K562 (cell line): Measurements from ENCODE around the gene DCAF10. TPM values are rescaled to one million over a fixed set of nuclear protein-coding genes. Genes with fewer than 3 reads are reported as not detected.
A peak's percentile ranks its signal among the peaks of the same experiment; 100 is the strongest.

Experiments used
- ATAC-seq: fragments of 200-7000 bp; cut with Tn5 transposase; 3 replicates; pipeline ENCODE4 v1.9.1; 2020; ENCODE audit warnings: moderate library complexity
- BruUV-seq: library from RNA; stranded (reverse); fragments of 400-500 nt; replicated peaks from 2 replicates; lab custom pipeline; 2021; lab: Mats Ljungman, UMichigan
- CTCF ChIA-PET: fragments of 300-600 bp; formaldehyde crosslinking; extraction: SDS; loops from one replicate; lab custom pipeline; 2021; ENCODE audit warnings: low intra/inter-chr PET ratio; lab: Yijun Ruan, JAX
- POLR2A ChIA-PET: fragments of 300-600, 350-650 bp; sonication (Branson Sonifier 250); formaldehyde crosslinking; extraction: SDS; loops from one replicate; lab custom pipeline; 2021; ENCODE audit warnings: antibody characterized with exemption, inconsistent platforms; lab: Yijun Ruan, JAX
- DNase-seq, 4 experiments: peaks; one replicate each; pipeline versions ENCODE4 v3.0.0 to v3.0.0-alpha.2; 2011 to 2018; ENCODE audit warnings: low spot score in 3 of 4, mixed read lengths in 3 of 4; ENCODE audit errors: extremely low read depth in 1 of 4
- FAIRE-seq: peaks from 2 replicates; lab custom pipeline; 2011; peaks lifted over from hg19 to GRCh38; lab: Jason Lieb, UNC
- H2AFZ ChIP-seq: 2 replicates; pipeline ENCODE4 v1.6.0; 2011; ENCODE audit warnings: low read depth, low read length, control low read depth, inconsistent platforms
- H3K27ac ChIP-seq: fragments of 200-600 bp; 3 replicates; pipeline ENCODE4 v1.8.0; 2011; ENCODE audit warnings: low read depth, mild to moderate bottlenecking, control low read depth, inconsistent platforms, low read length, moderate library complexity, mixed read lengths; ENCODE audit errors: extremely low read depth
- H3K27me3 ChIP-seq, 2 experiments: fragments of 300-600 bp in 1 of 2; 2 replicates in 1 of 2; 3 replicates in 1 of 2; pipeline versions ENCODE4 v1.6.0 to v1.8.0; 2011; ENCODE audit warnings: inconsistent platforms in 2 of 2, low read length in 2 of 2, mild to moderate bottlenecking in 1 of 2, mixed read lengths in 1 of 2, moderate library complexity in 1 of 2; ENCODE audit not compliant: control insufficient read depth in 2 of 2, insufficient read depth in 2 of 2
- H3K36me3 ChIP-seq: fragments of 300-600 bp; 3 replicates; pipeline ENCODE4 v1.8.0; 2011; ENCODE audit warnings: mild to moderate bottlenecking, low read length, inconsistent platforms; ENCODE audit not compliant: control insufficient read depth, insufficient read depth
- H3K4me1 ChIP-seq, 2 experiments: fragments of 200-600 bp in 1 of 2; replicated peaks in 1 of 2; 2 replicates in 1 of 2; 3 replicates in 1 of 2; pipeline versions ENCODE4 v1.5.1 to v1.8.0; 2011; ENCODE audit warnings: inconsistent platforms in 2 of 2, low read length in 2 of 2, mild to moderate bottlenecking in 1 of 2, mixed read lengths in 1 of 2, moderate library complexity in 1 of 2; ENCODE audit not compliant: control insufficient read depth in 2 of 2, insufficient read depth in 2 of 2
- H3K4me2 ChIP-seq: 2 replicates; pipeline ENCODE4 v1.6.1; 2011; ENCODE audit warnings: low read length, control low read depth, inconsistent platforms, mixed read lengths; ENCODE audit not compliant: insufficient read depth
- H3K4me3 ChIP-seq: fragments of 200-600 bp; sonication (generic), shearing (Covaris generic); 2 replicates; pipeline ENCODE4 v1.5.1; 2016; ENCODE audit warnings: control low read depth, inconsistent platforms
- H3K79me2 ChIP-seq: fragments of 200-600 bp; 3 replicates; pipeline ENCODE4 v1.8.0; 2011; ENCODE audit warnings: low read length, inconsistent platforms; ENCODE audit not compliant: control insufficient read depth, insufficient read depth
- H3K9ac ChIP-seq, 2 experiments: 2 replicates each; pipeline versions ENCODE4 v1.6.0 to v1.6.1; 2011; ENCODE audit warnings: low read depth in 2 of 2, low read length in 2 of 2, control low read depth in 1 of 2, inconsistent platforms in 1 of 2, mild to moderate bottlenecking in 1 of 2, mixed read lengths in 1 of 2; ENCODE audit not compliant: insufficient read depth in 1 of 2
- H3K9me1 ChIP-seq: one replicate; pipeline ENCODE4 v1.6.0; 2011; ENCODE audit warnings: inconsistent platforms, mild to moderate bottlenecking, low read length, moderate library complexity; ENCODE audit not compliant: control insufficient read depth, insufficient read depth
- H3K9me3 ChIP-seq: replicated peaks from 2 replicates; pipeline ENCODE4 v1.5.1; 2011; ENCODE audit warnings: low read depth, low read length, inconsistent platforms; ENCODE audit not compliant: control insufficient read depth, insufficient read depth
- H4K20me1 ChIP-seq: replicated peaks from 2 replicates; pipeline ENCODE4 v1.6.1; 2011; ENCODE audit warnings: low read length, inconsistent platforms, mixed read lengths; ENCODE audit not compliant: control insufficient read depth, insufficient read depth
- BRF1 ChIP-seq: IDR thresholded peaks from 3 replicates; pipeline ENCODE4 v1.6.1; 2011; ENCODE audit warnings: borderline replicate concordance, mild to moderate bottlenecking; ENCODE audit not compliant: insufficient read length; ENCODE audit errors: extremely low read depth
- CCAR2 ChIP-seq: fragments of 200-400 bp; formaldehyde crosslinking; IDR thresholded peaks from 2 replicates; pipeline ENCODE4 v1.6.1; 2017; ENCODE audit warnings: mild to moderate bottlenecking, low read depth, low read length
- CEBPB ChIP-seq: fragments of 450-650 bp; IDR thresholded peaks from 2 replicates; pipeline ENCODE4 v1.6.1; 2016; ENCODE audit warnings: missing genetic modification characterization, missing compliant biosample characterization
- MED1 ChIP-seq: sonication (generic); formaldehyde crosslinking; IDR thresholded peaks from 2 replicates; pipeline ENCODE4 v1.8.1; 2023; ENCODE audit warnings: missing genetic modification reagents, borderline replicate concordance
- NCOA6 ChIP-seq: fragments of 450-650 bp; IDR thresholded peaks from 2 replicates; pipeline ENCODE4 v1.6.1; 2017; ENCODE audit warnings: mild to moderate bottlenecking
- PTRF ChIP-seq: fragments of 450-650 bp; IDR thresholded peaks from 2 replicates; pipeline ENCODE4 v1.6.1; 2016; ENCODE audit warnings: mild to moderate bottlenecking, missing genetic modification characterization, missing compliant biosample characterization
- UBTF ChIP-seq, 2 experiments: IDR thresholded peaks; 2 replicates each; pipeline ENCODE4 v1.6.1; 2012; ENCODE audit warnings: improper control_type of control experiment in 2 of 2, low read depth in 2 of 2, low read length in 2 of 2, borderline replicate concordance in 1 of 2
- ZNF23 ChIP-seq: fragments of 250-450 bp; sonication (Bioruptor Pico); IDR thresholded peaks from 2 replicates; pipeline ENCODE4 v1.4.0; 2020; ENCODE audit warnings: mild to moderate bottlenecking
- ZNF717 ChIP-seq: fragments of 250-450 bp; sonication (Bioruptor Pico); IDR thresholded peaks from 2 replicates; pipeline ENCODE4 v1.5.0; 2021
- WGBS: fragments of 100-300 bp; shearing (Covaris generic); methylation state at CpG from one replicate; pipeline ENCODE4 v1.1.6; 2016; ENCODE audit warnings: low coverage, mixed read lengths; ENCODE audit not compliant: insufficient coverage; ENCODE audit errors: missing lambda C conversion rate; 5-methylcytosine and 5-hydroxymethylcytosine counted together
- in situ Hi-C: fragments of 300-500 bp; cut with MboI; formaldehyde crosslinking; loops from 4 replicates; pipeline ENCODE4 v1.15.0; 2018; ENCODE audit warnings: inconsistent platforms, mixed read lengths
- intact Hi-C: fragments of 100-400 bp; cut with micrococcal nuclease; formaldehyde crosslinking; loops from 2 replicates; pipeline ENCODE4 v1.14.2; 2022
- polyA plus RNA-seq, 8 experiments: library from polyadenylated mRNA; depleted of rRNA in 4 of 8; stranded (reverse) in 5 of 8; unstranded in 3 of 8; fragments of >200 nt; fragmentation: Nextera tagmentation in 2 of 8; fragmentation: Illumina TruSeq in 1 of 8; extraction: Ambion mirVana in 2 of 8; extraction: Trizol in 1 of 8; gene quantifications; 2 replicates each; pipeline versions ENCODE4 v1.2.1 to v1.2.3, GENCODE V29; 2011 to 2014; ENCODE audit warnings: inconsistent platforms in 1 of 8, missing spikeins in 1 of 8
- total RNA-seq, 7 experiments: library from RNA; depleted of rRNA in 6 of 7; stranded (reverse); fragments of >200 nt in 6 of 7; fragmentation: Illumina TruSeq in 2 of 7; extraction: Trizol in 2 of 7; gene quantifications; 2 replicates each; pipeline versions ENCODE4 v1.2.1 to v1.2.3, GENCODE V29; 2011 to 2021; ENCODE audit warnings: low replicate concordance in 1 of 7

DCAF10 gene
- total and polyA plus RNA-seq, 9 of the 15 experiments (the other 6 are each of a cell fraction or from before 2014, with no cell fraction given), result 6.8 to 40.1 (median 16.9) TPM

GRCh38 chr9:37796232-37796631, 4.4 kb upstream of the DCAF10 start:
- no TSS peak for BruUV-seq
- Histone ChIP-seq H3K4me2 (no peak overlapping the region), H2AFZ (no peak overlapping the region), H3K4me3 (no peak overlapping the region), H3K9me3 (no peaks in the 10 kb centered on the region), H3K4me1 (peaks cover 5 to 15% of the 10 kb centered on the region in 2 experiments; a peak in 3 of 5 replicates), H3K27me3 (no peaks in the 10 kb centered on the region), H3K79me2 (peaks cover 19% of the 10 kb centered on the region), H3K9me1 (no peaks in the 10 kb centered on the region), H3K9ac (no peak overlapping the region), H3K27ac (no peak overlapping the region), H3K36me3 (no peaks in the 10 kb centered on the region)
- ATAC-seq (no peak), DNase-seq (no peak), FAIRE-seq (no peak)
- ChIA-PET POLR2A (interaction anchor here (1.6 kb wide), 1 partner anchor 12 kb away, joined by 10 read pairs; the partner anchor contains the start of gene EXOSC3), CTCF (no interaction called here)
- intact Hi-C loops, result no loop called here
- 53% methylated on average over 2 of the region's 2 CpGs for WGBS
- no peak for TF ChIP-seq ZNF717 (CRISPR knock-in tag)
- TF ChIP-seq UBTF (IDR thresholded peaks at IDR 0.05; ENCODE audit: borderline replicate concordance in 1 of 2, low read depth in 2 of 2, low read length in 2 of 2), result no peak
- no peak for TF ChIP-seq PTRF (tag)
- no peak for TF ChIP-seq BRF1
- TF ChIP-seq NCOA6, result no peak
- peak; percentile 62 for TF ChIP-seq CEBPB
- TF ChIP-seq MED1 (CRISPR knock-in tag), result no peak
- no peak for TF ChIP-seq CCAR2
- TF ChIP-seq ZNF23 (CRISPR knock-in tag), result no peak
- TF ChIP-seq, all 486 proteins: peak for 1
- in situ Hi-C loops, result no loop called here
- no peaks in the 10 kb centered on the region for H4K20me1 ChIP-seq
